GM12878 (cell line): ENCODE results near the gene PRELID2. TPM values are rescaled to one million over a fixed set of nuclear protein-coding genes. Genes with fewer than 3 reads are reported as not detected.

Source experiments
- ATAC-seq: fragments of 200-7000 bp; cut with Tn5 transposase; 3 replicates; pipeline ENCODE4 v1.9.1; 2020; ENCODE audit warnings: mild to moderate bottlenecking, moderate library complexity
- BruUV-seq: library from RNA; stranded (reverse); fragments of 400-500 nt; replicated peaks from 2 replicates; lab custom pipeline; 2021; lab: Mats Ljungman, UMichigan
- CTCF ChIA-PET: fragments of 300-600 bp; sonication (Branson Sonifier 250); formaldehyde crosslinking; extraction: SDS; loops from one replicate; lab custom pipeline; 2021; ENCODE audit warnings: inconsistent platforms; lab: Yijun Ruan, JAX
- POLR2A ChIA-PET: fragments of 350-600 bp; formaldehyde crosslinking; extraction: SDS; loops from one replicate; lab custom pipeline; 2021; ENCODE audit warnings: inconsistent platforms; lab: Charles Lee
- RAD21 ChIA-PET: fragments of 300-600 bp; sonication (Branson Sonifier 250); formaldehyde crosslinking; loops from one replicate; lab custom pipeline; 2023; ENCODE audit warnings: antibody characterized with exemption; ENCODE audit not compliant: unreplicated experiment; lab: Charles Lee
- SMC1A ChIA-PET: fragments of 300-600 bp; sonication (Branson Sonifier 250); formaldehyde crosslinking; loops from one replicate; lab custom pipeline; 2023; ENCODE audit not compliant: unreplicated experiment, uncharacterized antibody; lab: Charles Lee
- DNase-seq: peaks from one replicate; pipeline ENCODE4 v3.0.0-alpha.2; 2011; ENCODE audit warnings: low read depth, low spot score
- FAIRE-seq: peaks from 3 replicates; lab custom pipeline; 2011; peaks lifted over from hg19 to GRCh38; lab: Jason Lieb, UNC
- H2AFZ ChIP-seq: 2 replicates; pipeline ENCODE4 v1.6.0; 2011; ENCODE audit warnings: low read depth, low read length, control low read depth; ENCODE audit not compliant: control insufficient read depth
- H3K27ac ChIP-seq: 2 replicates; pipeline ENCODE4 v1.5.1; 2011; ENCODE audit warnings: control low read depth; ENCODE audit not compliant: control insufficient read depth, insufficient read depth
- H3K27me3 ChIP-seq, 2 experiments: replicated peaks in 1 of 2; 2 replicates each; pipeline versions ENCODE4 v1.6.0 to v1.6.1; 2011; ENCODE audit warnings: low read length in 1 of 2; ENCODE audit not compliant: control insufficient read depth in 2 of 2, insufficient read depth in 2 of 2
- H3K36me3 ChIP-seq, 2 experiments: 2 replicates each; pipeline ENCODE4 v1.5.1; 2011; ENCODE audit warnings: low read length in 1 of 2; ENCODE audit not compliant: control insufficient read depth in 2 of 2, insufficient read depth in 2 of 2
- H3K4me1 ChIP-seq: 2 replicates; pipeline ENCODE4 v1.6.1; 2011; ENCODE audit warnings: mild to moderate bottlenecking, low read length, moderate library complexity, mixed read lengths; ENCODE audit not compliant: control insufficient read depth, insufficient read depth
- H3K4me2 ChIP-seq: 2 replicates; pipeline ENCODE4 v1.6.0; 2011; ENCODE audit warnings: control low read depth; ENCODE audit not compliant: control insufficient read depth, insufficient read depth
- H3K4me3 ChIP-seq: fragments of 200-600 bp; sonication (generic); 2 replicates; pipeline ENCODE4 v1.5.1; 2016
- H3K79me2 ChIP-seq: 2 replicates; pipeline ENCODE4 v1.6.0; 2011; ENCODE audit warnings: low read length; ENCODE audit not compliant: control insufficient read depth, insufficient read depth
- H3K9ac ChIP-seq: 2 replicates; pipeline ENCODE4 v1.8.0; 2011; ENCODE audit warnings: low read length, control low read depth, mixed read lengths; ENCODE audit not compliant: control insufficient read depth, insufficient read depth
- H3K9me3 ChIP-seq: replicated peaks from 3 replicates; pipeline ENCODE4 v1.5.1; 2011; ENCODE audit warnings: mild to moderate bottlenecking, low read length; ENCODE audit not compliant: control insufficient read depth, insufficient read depth
- H4K20me1 ChIP-seq: 2 replicates; pipeline ENCODE4 v1.6.0; 2011; ENCODE audit not compliant: control insufficient read depth, insufficient read depth
- CHD1 ChIP-seq: IDR thresholded peaks from 2 replicates; pipeline ENCODE4 v1.6.1; 2012; ENCODE audit warnings: low read depth, low read length, improper control_type of control experiment
- EGR1 ChIP-seq, 2 experiments: IDR thresholded peaks; 1 replicate in 1 of 2; 2 replicates in 1 of 2; pipeline ENCODE4 v1.6.1; 2011 to 2012; ENCODE audit warnings: low read depth in 2 of 2, low read length in 2 of 2, borderline replicate concordance in 1 of 2, mild to moderate bottlenecking in 1 of 2, moderate library complexity in 1 of 2
- EZH2 ChIP-seq: IDR thresholded peaks from 2 replicates; pipeline ENCODE4 v1.6.1; 2012; ENCODE audit warnings: low read depth, mild to moderate bottlenecking, control low read depth, inconsistent platforms, low read length, borderline replicate concordance; ENCODE audit not compliant: control insufficient read depth
- JUND ChIP-seq: IDR thresholded peaks from 2 replicates; pipeline ENCODE4 v1.6.1; 2012; ENCODE audit warnings: low read depth, mild to moderate bottlenecking, low read length, improper control_type of control experiment, moderate library complexity
- KAT2A ChIP-seq: conservative IDR thresholded peaks from 2 replicates; pipeline ENCODE4 v1.6.1; 2011; ENCODE audit warnings: low read depth, low read length; ENCODE audit not compliant: control insufficient read depth
- LARP7 ChIP-seq: fragments of 450-650 bp; IDR thresholded peaks from 2 replicates; pipeline ENCODE4 v1.6.1; 2017; ENCODE audit warnings: mild to moderate bottlenecking
- NKRF ChIP-seq: fragments of 450-650 bp; conservative IDR thresholded peaks from 2 replicates; pipeline ENCODE4 v1.6.1; 2017; ENCODE audit warnings: mild to moderate bottlenecking, moderate library complexity
- NR2C1 ChIP-seq: fragments of 450-650 bp; IDR thresholded peaks from 2 replicates; pipeline ENCODE4 v1.6.1; 2017; ENCODE audit warnings: antibody characterized with exemption, mild to moderate bottlenecking, moderate library complexity
- NRF1 ChIP-seq: conservative IDR thresholded peaks from 2 replicates; pipeline ENCODE4 v1.6.1; 2011; ENCODE audit warnings: mild to moderate bottlenecking, low read depth, low read length, improper control_type of control experiment
- RBBP5 ChIP-seq: fragments of 200-600 bp; sonication (generic); conservative IDR thresholded peaks from 2 replicates; pipeline ENCODE4 v1.6.1; 2016
- WRNIP1 ChIP-seq: IDR thresholded peaks from 2 replicates; pipeline ENCODE4 v1.6.1; 2011; ENCODE audit warnings: low read depth, low read length, improper control_type of control experiment, borderline replicate concordance
- WGBS: methylation state at CpG from one replicate; pipeline ENCODE4 v1.1.6; 2016; ENCODE audit warnings: low lambda C conversion rate; ENCODE audit not compliant: insufficient replicate concordance, insufficient coverage; ENCODE audit errors: missing lambda C conversion rate; 5-methylcytosine and 5-hydroxymethylcytosine counted together
- in situ Hi-C: fragments of 300-500 bp; cut with MboI; formaldehyde crosslinking; loops from 9 replicates; pipeline ENCODE4 v1.14.3; 2018; ENCODE audit warnings: mixed read lengths
- intact Hi-C: fragments of 100-400 bp; cut with micrococcal nuclease; formaldehyde crosslinking; loops from one replicate; pipeline ENCODE4 v1.14.2; 2022; ENCODE audit not compliant: unreplicated experiment
- polyA plus RNA-seq, 11 experiments: library from polyadenylated mRNA; depleted of rRNA in 4 of 11; unstranded in 6 of 11; stranded (reverse) in 5 of 11; fragments of >200 nt; fragmentation: Nextera tagmentation in 4 of 11; fragmentation: Illumina TruSeq in 1 of 11; extraction: Ambion mirVana in 4 of 11; extraction: Trizol in 1 of 11; gene quantifications; 1 replicate in 1 of 11; 2 replicates in 10 of 11; pipeline versions ENCODE4 v1.2.1 to v1.2.3, GENCODE V29; 2011 to 2016; ENCODE audit warnings: inconsistent platforms in 2 of 11, missing spikeins in 2 of 11, low read depth in 1 of 11
- total RNA-seq, 4 experiments: library from RNA; depleted of rRNA in 3 of 4; stranded (reverse); fragments of >200 nt in 3 of 4; fragmentation: Illumina TruSeq in 1 of 4; extraction: Trizol in 1 of 4; gene quantifications; 2 replicates each; pipeline versions ENCODE4 v1.2.1 to v1.2.3, GENCODE V29; 2013 to 2021
- TF ChIP-seq, protein P1 (sequence below): fragments of 450-650 bp; IDR thresholded peaks from 2 replicates; pipeline ENCODE4 v1.6.1; 2018; ENCODE audit warnings: mild to moderate bottlenecking, low read depth, moderate library complexity; ENCODE audit not compliant: partially characterized antibody

PRELID2 gene
- total and polyA plus RNA-seq, 10 of the 15 experiments (the other 5 are each of a cell fraction or from before 2014, with no cell fraction given): 0.07 to 0.31 (median 0.13) TPM; not detected in 5

GRCh38 chr5:145859453-145859852 is 24.3 kb upstream of the PRELID2 start:
- intact Hi-C loops (no loop called here), in situ Hi-C loops (no loop called here)
- no peaks in the 10 kb centered on the region for H4K20me1 ChIP-seq
- no peak overlapping the region for H2AFZ ChIP-seq
- no peaks in the 10 kb centered on the region for H3K4me1 ChIP-seq
- H3K9ac ChIP-seq: no peak overlapping the region
- DNase-seq: no peak
- ChIA-PET CTCF (no interaction called here), POLR2A (no interaction called here), RAD21 (no interaction called here), SMC1A (no interaction called here)
- no peak for FAIRE-seq
- H3K27me3 ChIP-seq: no peaks in the 10 kb centered on the region
- no peaks in the 10 kb centered on the region for H3K9me3 ChIP-seq
- H3K27ac ChIP-seq: no peak overlapping the region
- no peak for ATAC-seq
- H3K79me2 ChIP-seq: no peaks in the 10 kb centered on the region
- no peak overlapping the region for H3K4me2 ChIP-seq
- H3K4me3 ChIP-seq: no peak overlapping the region
- no peak for TF ChIP-seq KAT2A
- TF ChIP-seq EZH2: no peak
- TF ChIP-seq JUND: no peak
- no peak for TF ChIP-seq CHD1
- no peak for TF ChIP-seq WRNIP1
- no peak for TF ChIP-seq RBBP5
- TF ChIP-seq, protein P1, sequence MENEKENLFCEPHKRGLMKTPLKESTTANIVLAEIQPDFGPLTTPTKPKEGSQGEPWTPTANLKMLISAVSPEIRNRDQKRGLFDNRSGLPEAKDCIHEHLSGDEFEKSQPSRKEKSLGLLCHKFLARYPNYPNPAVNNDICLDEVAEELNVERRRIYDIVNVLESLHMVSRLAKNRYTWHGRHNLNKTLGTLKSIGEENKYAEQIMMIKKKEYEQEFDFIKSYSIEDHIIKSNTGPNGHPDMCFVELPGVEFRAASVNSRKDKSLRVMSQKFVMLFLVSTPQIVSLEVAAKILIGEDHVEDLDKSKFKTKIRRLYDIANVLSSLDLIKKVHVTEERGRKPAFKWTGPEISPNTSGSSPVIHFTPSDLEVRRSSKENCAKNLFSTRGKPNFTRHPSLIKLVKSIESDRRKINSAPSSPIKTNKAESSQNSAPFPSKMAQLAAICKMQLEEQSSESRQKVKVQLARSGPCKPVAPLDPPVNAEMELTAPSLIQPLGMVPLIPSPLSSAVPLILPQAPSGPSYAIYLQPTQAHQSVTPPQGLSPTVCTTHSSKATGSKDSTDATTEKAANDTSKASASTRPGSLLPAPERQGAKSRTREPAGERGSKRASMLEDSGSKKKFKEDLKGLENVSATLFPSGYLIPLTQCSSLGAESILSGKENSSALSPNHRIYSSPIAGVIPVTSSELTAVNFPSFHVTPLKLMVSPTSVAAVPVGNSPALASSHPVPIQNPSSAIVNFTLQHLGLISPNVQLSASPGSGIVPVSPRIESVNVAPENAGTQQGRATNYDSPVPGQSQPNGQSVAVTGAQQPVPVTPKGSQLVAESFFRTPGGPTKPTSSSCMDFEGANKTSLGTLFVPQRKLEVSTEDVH: no peak
- TF ChIP-seq NR2C1: no peak
- no peak for TF ChIP-seq NKRF
- TF ChIP-seq NRF1: no peak
- no peak for TF ChIP-seq EGR1 (IDR thresholded peaks at IDR 0.05; ENCODE audit: borderline replicate concordance in 1 of 2, low read depth in 2 of 2, low read length in 2 of 2)
- no peak for TF ChIP-seq LARP7
- no TSS peak for BruUV-seq
- 9% methylated on average over 5 of the region's 6 CpGs for WGBS
- H3K36me3 ChIP-seq: no peaks in the 10 kb centered on the region
